ENCODE results near the gene KICS2.
"Not testable (repeated sequence)": the region's sequence is repeated elsewhere in the genome, so short reads cannot be mapped to it uniquely, and the experiment has no call there.

- TF ChIP-seq CTCF, POLR2A (IDR thresholded peaks at IDR 0.05): not testable (repeated sequence)
Observed at GRCh38 chr12:64195841-64196240, 26.3 kb downstream of the KICS2 start.
